GM23338 (cell line): ENCODE results near the gene SFMBT2. TPM values are rescaled to one million over a fixed set of nuclear protein-coding genes. Genes with fewer than 3 reads are reported as not detected.

ENCODE experiments used
- ATAC-seq: fragments of 200-7000 bp; cut with Tn5 transposase; 3 replicates; pipeline ENCODE4 v1.9.1; 2020
- DNase-seq: peaks from one replicate; pipeline ENCODE4 v3.0.0-alpha.2; 2015; ENCODE audit warnings: low spot score
- H2AFZ ChIP-seq: fragments of 200-600 bp; sonication (generic); 2 replicates; pipeline ENCODE4 v1.8.0; 2016; ENCODE audit warnings: antibody characterized with exemption, mild to moderate bottlenecking, moderate library complexity
- H3F3A ChIP-seq: fragments of 200-600 bp; sonication (generic); replicated peaks from 2 replicates; pipeline ENCODE4 v1.8.0; 2017; ENCODE audit warnings: antibody characterized with exemption, mixed run types, low read depth
- H3K27ac ChIP-seq: fragments of 200-600 bp; sonication (generic); 2 replicates; pipeline ENCODE4 v1.6.1; 2016; ENCODE audit warnings: low read depth
- H3K27me3 ChIP-seq: fragments of 200-600 bp; sonication (generic); 2 replicates; pipeline ENCODE4 v1.8.0; 2016; ENCODE audit warnings: mild to moderate bottlenecking, mixed run types, moderate library complexity; ENCODE audit not compliant: insufficient read depth
- H3K36me3 ChIP-seq: fragments of 200-600 bp; sonication (generic); 2 replicates; pipeline ENCODE4 v1.8.0; 2016; ENCODE audit warnings: mild to moderate bottlenecking; ENCODE audit not compliant: insufficient read depth
- H3K4me1 ChIP-seq: fragments of 200-600 bp; sonication (generic); 2 replicates; pipeline ENCODE4 v1.8.0; 2016; ENCODE audit warnings: mild to moderate bottlenecking, moderate library complexity; ENCODE audit not compliant: insufficient read depth
- H3K4me2 ChIP-seq: fragments of 200-600 bp; sonication (generic); 2 replicates; pipeline ENCODE4 v1.7.1; 2017; ENCODE audit warnings: mixed run types
- H3K4me3 ChIP-seq: fragments of 200-600 bp; sonication (generic); 2 replicates; pipeline ENCODE4 v1.6.1; 2016; ENCODE audit warnings: mixed run types
- H3K79me2 ChIP-seq: fragments of 200-600 bp; sonication (generic); replicated peaks from 2 replicates; pipeline ENCODE4 v1.8.0; 2017; ENCODE audit warnings: mild to moderate bottlenecking; ENCODE audit not compliant: insufficient read depth
- H3K9me2 ChIP-seq: fragments of 200-600 bp; sonication (generic); 2 replicates; pipeline ENCODE4 v1.8.0; 2017; ENCODE audit not compliant: insufficient read depth
- H4K20me1 ChIP-seq: fragments of 200-600 bp; sonication (generic); replicated peaks from 2 replicates; pipeline ENCODE4 v1.8.0; 2017; ENCODE audit warnings: mild to moderate bottlenecking; ENCODE audit not compliant: insufficient read depth
- H3K27ac Mint-ChIP-seq: 2 replicates; pipeline ENCODE4 v1.8.0; 2020; ENCODE audit warnings: inconsistent platforms, mild to moderate bottlenecking, moderate library complexity, mixed read lengths
- H3K27me3 Mint-ChIP-seq: 3 replicates; pipeline ENCODE4 v1.8.0; 2022; ENCODE audit warnings: low read depth, mild to moderate bottlenecking, moderate library complexity, mixed read lengths, inconsistent platforms; ENCODE audit not compliant: insufficient read depth, poor library complexity
- H3K36me3 Mint-ChIP-seq: 3 replicates; pipeline ENCODE4 v1.8.0; 2021; ENCODE audit warnings: low read depth, mild to moderate bottlenecking, inconsistent platforms, moderate library complexity, mixed read lengths
- H3K4me1 Mint-ChIP-seq: 3 replicates; pipeline ENCODE4 v1.8.0; 2020; ENCODE audit warnings: mild to moderate bottlenecking, inconsistent platforms, mixed read lengths
- H3K4me3 Mint-ChIP-seq: 3 replicates; pipeline ENCODE4 v1.8.0; 2021; ENCODE audit warnings: moderate library complexity, mild to moderate bottlenecking, inconsistent platforms, mixed read lengths
- H3K9me3 Mint-ChIP-seq: 3 replicates; pipeline ENCODE4 v1.8.0; 2020; ENCODE audit warnings: moderate library complexity, mild to moderate bottlenecking, inconsistent platforms, mixed read lengths
- CREB1 ChIP-seq: fragments of 250-450 bp; sonication (Bioruptor Pico); IDR thresholded peaks from 2 replicates; pipeline ENCODE4 v1.5.0; 2020; ENCODE audit warnings: low read depth, mild to moderate bottlenecking, moderate library complexity
- CTCF ChIP-seq, 2 experiments: fragments of 200-600 bp in 1 of 2; sonication (generic) in 1 of 2; conservative IDR thresholded peaks; 2 replicates each; pipeline versions ENCODE4 v1.5.1 to v1.6.1; 2016 to 2017; ENCODE audit warnings: antibody characterized with exemption in 2 of 2, low read depth in 2 of 2, mild to moderate bottlenecking in 2 of 2, moderate library complexity in 1 of 2
- ETS1 ChIP-seq: IDR thresholded peaks from 2 replicates; pipeline ENCODE4 v1.6.1; 2016; ENCODE audit warnings: antibody characterized with exemption
- EZH2phosphoT487 ChIP-seq: fragments of 200-600 bp; sonication (generic); IDR thresholded peaks from one replicate; pipeline ENCODE4 v1.8.1; 2018; ENCODE audit warnings: antibody characterized with exemption; ENCODE audit not compliant: unreplicated experiment
- JUNB ChIP-seq: IDR thresholded peaks from one replicate; pipeline ENCODE4 v1.6.1; 2016; ENCODE audit warnings: antibody characterized with exemption; ENCODE audit not compliant: unreplicated experiment
- NANOG ChIP-seq: IDR thresholded peaks from 2 replicates; pipeline ENCODE4 v1.6.1; 2016; ENCODE audit warnings: antibody characterized with exemption, borderline replicate concordance
- POLR2AphosphoS5 ChIP-seq: IDR thresholded peaks from 2 replicates; pipeline ENCODE4 v1.6.1; 2016; ENCODE audit warnings: antibody characterized with exemption, low read depth
- REST ChIP-seq: IDR thresholded peaks from one replicate; pipeline ENCODE4 v1.6.1; 2018; ENCODE audit warnings: antibody characterized with exemption; ENCODE audit not compliant: unreplicated experiment
- STAT1 ChIP-seq: IDR thresholded peaks from one replicate; pipeline ENCODE4 v1.6.1; 2016; ENCODE audit warnings: antibody characterized with exemption; ENCODE audit not compliant: unreplicated experiment
- ZNF114 ChIP-seq: fragments of 250-450 bp; sonication (Bioruptor Pico); IDR thresholded peaks from 2 replicates; pipeline ENCODE4 v1.5.0; 2020; ENCODE audit warnings: mild to moderate bottlenecking, moderate library complexity
- ZNF331 ChIP-seq: fragments of 250-450 bp; sonication (Bioruptor Pico); IDR thresholded peaks from 2 replicates; pipeline ENCODE4 v1.5.0; 2020; ENCODE audit warnings: low read depth, mild to moderate bottlenecking, moderate library complexity
- polyA plus RNA-seq: library from polyadenylated mRNA; unstranded; fragments of >200 nt; fragmentation: Nextera tagmentation; extraction: Ambion mirVana; gene quantifications from 2 replicates; pipeline ENCODE4 v1.2.1, GENCODE V29; 2016
- total RNA-seq: library from RNA; depleted of rRNA; stranded (reverse); fragments of >200 nt; shearing (Covaris generic); gene quantifications from 2 replicates; pipeline ENCODE4 v1.2.3, GENCODE V29; 2014

Gene SFMBT2
- total and polyA plus RNA-seq, 2 experiments from 2014 or later, result 2.7 to 6.7 TPM

- no peaks in the 10 kb centered on the region for H3K9me3 Mint-ChIP-seq
- DNase-seq (no peak), ATAC-seq (no peak)
- H3K27me3 ChIP-seq, result no peaks in the 10 kb centered on the region
- no peaks in the 10 kb centered on the region for H3K36me3 Mint-ChIP-seq
- no peaks in the 10 kb centered on the region for H3F3A ChIP-seq
- H3K4me1 ChIP-seq, result no peaks in the 10 kb centered on the region
- H3K27ac Mint-ChIP-seq, result no peak overlapping the region
- no peaks in the 10 kb centered on the region for H3K9me2 ChIP-seq
- H4K20me1 ChIP-seq, result no peaks in the 10 kb centered on the region
- no peak overlapping the region for H3K4me3 ChIP-seq
- H3K27ac ChIP-seq, result no peak overlapping the region
- no peak overlapping the region for H3K4me3 Mint-ChIP-seq
- no peak overlapping the region for H2AFZ ChIP-seq
- H3K36me3 ChIP-seq, result no peaks in the 10 kb centered on the region
- H3K79me2 ChIP-seq, result no peaks in the 10 kb centered on the region
- TF ChIP-seq CREB1, result no peak
- no peak for TF ChIP-seq ZNF331
- no peak for TF ChIP-seq EZH2phosphoT487
- no peak for TF ChIP-seq NANOG
- no peak for TF ChIP-seq CTCF (conservative IDR thresholded peaks at IDR 0.05; ENCODE audit: low read depth in 2 of 2)
- TF ChIP-seq POLR2AphosphoS5, result no peak
- H3K4me2 ChIP-seq, result no peak overlapping the region
- H3K27me3 Mint-ChIP-seq, result peaks cover 2% of the 10 kb centered on the region
- no peaks in the 10 kb centered on the region; the same call in 2 of the 3 replicates for H3K4me1 Mint-ChIP-seq
Observed at GRCh38 chr10:7250236-7250635, 160.6 kb downstream of the SFMBT2 start.

- Mint-ChIP-seq H3K27me3 (peaks cover 2% of the 10 kb centered on the region), H3K4me1 (no peaks in the 10 kb centered on the region; the same call in 2 of the 3 replicates), H3K9me3 (no peaks in the 10 kb centered on the region), H3K27ac (no peak overlapping the region), H3K4me3 (no peak overlapping the region), H3K36me3 (no peaks in the 10 kb centered on the region)
- H3K36me3 ChIP-seq, result no peaks in the 10 kb centered on the region
- H3K79me2 ChIP-seq, result no peaks in the 10 kb centered on the region
- no peak overlapping the region for H2AFZ ChIP-seq
- H3K27me3 ChIP-seq, result no peaks in the 10 kb centered on the region
- no peak overlapping the region for H3K4me3 ChIP-seq
- DNase-seq (no peak), ATAC-seq (no peak)
- H3K4me1 ChIP-seq, result no peaks in the 10 kb centered on the region
- no peak overlapping the region for H3K4me2 ChIP-seq
- no peaks in the 10 kb centered on the region for H3F3A ChIP-seq
- H3K9me2 ChIP-seq, result no peaks in the 10 kb centered on the region
- no peak overlapping the region for H3K27ac ChIP-seq
- H4K20me1 ChIP-seq, result no peaks in the 10 kb centered on the region
- no peak for TF ChIP-seq REST
- TF ChIP-seq ZNF114, result no peak
- TF ChIP-seq CREB1, result no peak
- no peak for TF ChIP-seq STAT1
- TF ChIP-seq JUNB, result no peak
- TF ChIP-seq ETS1, result no peak
- TF ChIP-seq ZNF331, result no peak
- no peak for TF ChIP-seq EZH2phosphoT487
- TF ChIP-seq POLR2AphosphoS5, result no peak
- TF ChIP-seq NANOG, result no peak
Observed at GRCh38 chr10:7248585-7249164, 162.2 kb downstream of the SFMBT2 start.
